NCI-H2196 (cell line): ENCODE results near the gene AMIGO1.

Experiments
- DNase-seq: peaks from one replicate; lab custom pipeline; 2025; ENCODE audit not compliant: unreplicated experiment; lab: John Stamatoyannopoulos, UW

Gene AMIGO1, protein sequence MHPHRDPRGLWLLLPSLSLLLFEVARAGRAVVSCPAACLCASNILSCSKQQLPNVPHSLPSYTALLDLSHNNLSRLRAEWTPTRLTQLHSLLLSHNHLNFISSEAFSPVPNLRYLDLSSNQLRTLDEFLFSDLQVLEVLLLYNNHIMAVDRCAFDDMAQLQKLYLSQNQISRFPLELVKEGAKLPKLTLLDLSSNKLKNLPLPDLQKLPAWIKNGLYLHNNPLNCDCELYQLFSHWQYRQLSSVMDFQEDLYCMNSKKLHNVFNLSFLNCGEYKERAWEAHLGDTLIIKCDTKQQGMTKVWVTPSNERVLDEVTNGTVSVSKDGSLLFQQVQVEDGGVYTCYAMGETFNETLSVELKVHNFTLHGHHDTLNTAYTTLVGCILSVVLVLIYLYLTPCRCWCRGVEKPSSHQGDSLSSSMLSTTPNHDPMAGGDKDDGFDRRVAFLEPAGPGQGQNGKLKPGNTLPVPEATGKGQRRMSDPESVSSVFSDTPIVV

DNA sequence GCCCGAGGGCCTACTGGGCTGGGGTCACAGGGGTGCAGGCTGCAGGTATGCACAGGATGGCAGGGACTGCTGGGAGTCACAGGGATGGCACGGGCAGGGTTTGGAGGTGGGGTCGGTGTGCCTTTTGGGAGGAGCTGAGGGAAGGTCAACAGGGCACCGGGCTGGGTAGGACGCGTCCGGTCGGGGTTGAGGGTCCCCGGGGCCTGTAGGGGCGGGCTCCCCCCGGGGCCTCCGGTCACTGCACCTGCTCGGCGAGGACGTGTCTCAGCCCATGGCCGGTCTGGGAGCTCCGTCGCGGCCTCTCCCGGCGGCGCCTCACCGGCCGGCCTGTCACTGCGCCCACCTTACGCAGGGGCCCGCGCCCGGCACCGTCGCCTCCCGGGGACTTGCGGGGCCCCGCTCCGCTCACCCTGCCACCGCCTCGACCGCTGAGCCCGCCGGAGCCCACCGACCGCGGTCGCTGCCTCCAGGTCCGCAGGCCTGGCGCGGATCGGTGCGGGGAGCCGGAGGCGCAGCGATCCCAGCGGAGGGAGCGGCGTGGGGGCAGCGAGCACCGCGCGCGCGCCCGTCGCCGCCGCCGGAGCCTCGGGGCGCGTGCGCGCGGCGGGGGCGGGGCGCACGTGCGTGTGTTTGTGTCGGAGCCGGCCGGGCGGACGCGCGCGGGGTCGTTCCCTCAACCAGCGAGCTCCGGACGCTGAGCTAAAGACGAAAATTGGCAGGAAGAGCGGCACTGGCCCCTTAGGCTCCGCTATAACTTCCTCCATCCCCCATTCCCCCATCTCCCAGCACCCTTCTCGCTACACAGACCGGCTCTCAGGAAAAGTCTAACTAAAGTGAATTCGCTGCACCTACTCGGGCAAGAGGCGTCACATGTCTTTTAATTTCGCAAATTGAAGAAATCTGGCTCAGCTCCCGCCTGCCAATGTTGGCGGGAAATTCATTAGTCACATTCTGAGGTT lies at the start of gene AMIGO1:
TSS of gene AMIGO1 (minus strand) at position 552 of the 959 bp plus-strand sequence. CDS start 815 bp downstream, outside the sequence.
- DNase-seq: peak; percentile 78

DNA sequence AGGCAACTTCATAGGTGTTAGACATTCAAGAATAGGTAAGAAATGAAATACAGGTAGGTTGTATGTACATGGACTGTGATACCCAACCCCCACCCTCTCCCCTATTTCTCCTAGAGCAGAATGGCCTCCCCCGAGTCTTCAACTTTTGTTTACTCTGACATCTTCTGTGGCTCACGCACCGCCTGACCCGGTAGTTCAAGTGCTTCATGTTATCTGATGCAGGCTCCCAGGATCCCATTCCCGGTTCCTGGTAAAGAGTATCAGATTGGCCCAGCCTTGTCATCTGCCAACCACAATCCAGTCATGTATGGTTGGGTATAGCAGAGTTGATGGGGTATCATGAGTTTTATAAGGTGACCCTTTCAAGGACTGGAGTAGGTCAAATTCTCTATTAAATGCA lies 48.0 kb upstream of the AMIGO1 start:
- no peak for DNase-seq

DNA sequence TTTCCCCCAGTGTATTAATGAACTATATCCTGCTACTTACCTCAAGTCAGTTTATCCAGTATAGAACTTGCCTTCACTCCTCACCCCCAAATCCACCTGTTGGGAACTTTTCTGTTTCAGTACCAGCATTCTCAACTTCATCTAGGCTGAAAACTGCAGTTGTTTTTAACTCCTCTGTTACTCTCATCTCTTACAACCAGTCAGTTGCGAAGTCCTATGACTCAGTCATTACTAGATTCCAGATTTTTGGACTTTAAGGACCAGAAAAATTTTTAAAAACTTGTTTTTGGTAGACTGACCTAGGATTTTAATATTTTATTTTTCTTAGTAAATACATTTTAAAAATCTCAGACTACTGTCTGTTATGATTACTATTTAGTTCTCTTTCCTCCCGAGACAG lies 47.0 kb upstream of the AMIGO1 start:
- DNase-seq: no peak

DNA sequence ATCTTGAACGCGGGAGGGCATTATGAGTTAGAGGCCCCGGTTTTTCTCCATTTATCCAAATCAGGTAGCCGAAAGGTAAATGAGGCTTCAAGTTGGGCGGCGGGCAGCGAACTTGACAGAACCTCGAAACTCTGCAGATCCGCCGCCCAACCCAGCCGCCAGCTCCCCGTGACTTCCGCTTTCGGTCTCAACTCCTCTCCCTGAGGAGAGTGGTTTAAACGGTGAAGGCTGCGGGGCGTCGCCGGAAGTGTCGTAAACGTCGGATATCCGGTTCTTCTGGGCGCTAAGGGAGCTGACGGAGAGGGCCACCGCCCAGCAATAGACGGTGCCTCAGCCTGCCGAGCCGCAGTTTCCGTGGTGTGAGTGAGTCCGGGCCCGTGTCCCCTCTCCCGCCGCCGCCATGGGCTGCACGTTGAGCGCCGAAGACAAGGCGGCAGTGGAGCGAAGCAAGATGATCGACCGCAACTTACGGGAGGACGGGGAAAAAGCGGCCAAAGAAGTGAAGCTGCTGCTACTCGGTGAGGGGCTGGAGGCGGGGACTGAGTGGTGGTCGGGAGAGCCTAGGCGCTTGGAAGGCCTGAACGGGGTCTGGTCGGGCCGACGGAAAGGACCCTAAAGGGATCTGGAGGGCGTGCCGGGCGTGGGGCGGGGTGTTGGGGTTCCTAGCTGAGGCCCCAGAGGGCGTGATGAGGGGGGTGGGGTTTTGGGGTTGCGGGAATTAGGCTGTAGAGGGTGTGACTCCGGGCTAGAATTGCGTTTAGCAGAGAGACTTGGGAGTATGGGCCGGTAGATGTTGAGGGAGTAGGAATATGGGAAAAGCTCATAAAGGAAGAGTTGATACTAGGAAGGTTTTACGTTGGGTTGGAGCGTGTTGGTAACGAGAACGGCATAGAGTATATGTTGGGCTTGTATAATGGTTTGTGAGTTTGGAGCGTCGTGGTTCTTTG lies 39.1 kb upstream of the AMIGO1 start, which contains the start of gene GNAI3:
TSS of gene GNAI3 (plus strand) at position 295 of the 947 bp plus-strand sequence. CDS start at position 401, 106 bp downstream.
- peak; percentile 95 for DNase-seq

DNA sequence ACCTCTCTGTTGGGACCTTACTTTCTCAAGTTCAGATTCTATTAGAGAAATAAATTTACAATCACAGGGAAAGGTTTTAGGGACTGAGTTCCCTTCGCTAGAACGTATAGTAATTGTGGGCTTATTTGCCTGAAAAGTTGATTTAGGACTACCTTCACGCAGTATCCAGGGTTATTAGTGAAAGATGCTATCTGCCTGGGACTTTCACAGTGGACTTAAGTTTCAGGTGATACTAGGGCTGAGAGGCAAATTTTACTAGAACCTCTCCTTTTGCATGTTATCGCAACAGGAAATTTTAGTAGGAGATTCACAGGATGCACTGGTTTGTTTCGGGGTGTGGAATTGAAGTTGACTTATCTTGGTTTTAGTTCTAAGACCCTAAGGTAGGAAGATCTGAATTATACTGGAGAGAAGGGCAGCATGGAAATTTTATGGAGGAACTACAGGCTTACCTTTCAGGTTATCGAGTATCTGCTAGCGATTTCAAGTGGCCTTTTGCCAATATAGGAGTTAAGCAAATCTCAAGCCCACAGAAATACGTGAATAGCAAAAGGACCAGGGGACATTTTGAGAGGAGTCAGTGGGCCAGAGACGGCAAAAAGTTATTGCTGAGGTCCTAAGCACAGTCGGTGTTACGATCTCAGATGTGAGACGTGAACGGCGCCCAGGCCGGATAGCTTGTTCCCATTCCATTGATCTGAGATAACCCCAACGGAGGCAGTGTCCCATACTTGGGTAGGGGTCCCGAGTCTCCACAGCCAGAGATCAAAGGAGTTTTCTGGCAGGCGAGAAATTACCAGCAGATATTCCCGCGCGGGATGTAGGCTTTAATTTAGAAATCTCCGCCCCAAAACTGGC lies 38.2 kb upstream of the AMIGO1 start:
- DNase-seq: peak; percentile 29

DNA sequence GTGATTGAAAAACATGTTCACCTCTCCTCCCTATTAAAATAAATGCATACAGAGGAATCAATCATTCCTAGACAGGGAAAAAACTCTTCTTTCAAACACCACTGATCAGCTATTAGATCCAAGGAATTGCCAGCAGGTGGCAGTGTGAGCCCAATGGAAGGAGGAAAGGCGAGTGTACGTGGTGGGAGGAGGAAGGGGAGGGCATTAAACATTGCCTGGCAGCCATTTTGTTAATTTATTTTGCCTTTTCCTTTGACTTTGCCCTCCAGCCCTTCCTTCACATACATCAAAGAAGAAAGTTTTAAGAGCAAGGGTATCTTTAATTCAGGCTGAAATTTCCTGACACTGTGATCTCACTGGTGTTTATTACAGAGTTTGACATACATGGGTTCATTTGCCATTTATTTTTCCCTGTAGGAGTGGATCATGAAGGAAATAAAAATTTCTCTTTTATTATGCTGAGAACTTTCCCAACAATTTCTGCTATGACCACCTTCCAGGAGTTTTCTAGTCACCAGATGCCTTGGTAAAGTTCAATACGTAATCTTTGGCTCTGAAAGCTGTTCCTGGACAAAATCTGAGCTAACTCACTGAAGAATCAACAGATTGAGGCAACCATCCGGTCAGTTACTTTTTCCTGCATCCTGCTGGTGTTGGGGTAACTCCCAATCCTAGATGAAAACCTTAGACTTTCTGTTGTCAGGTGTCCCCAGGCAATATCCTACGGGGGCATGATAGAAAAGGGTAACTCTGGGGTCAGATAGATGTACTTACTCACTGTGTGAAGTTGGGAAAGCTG lies 37.0 kb upstream of the AMIGO1 start:
- peak; percentile 94 for DNase-seq

DNA sequence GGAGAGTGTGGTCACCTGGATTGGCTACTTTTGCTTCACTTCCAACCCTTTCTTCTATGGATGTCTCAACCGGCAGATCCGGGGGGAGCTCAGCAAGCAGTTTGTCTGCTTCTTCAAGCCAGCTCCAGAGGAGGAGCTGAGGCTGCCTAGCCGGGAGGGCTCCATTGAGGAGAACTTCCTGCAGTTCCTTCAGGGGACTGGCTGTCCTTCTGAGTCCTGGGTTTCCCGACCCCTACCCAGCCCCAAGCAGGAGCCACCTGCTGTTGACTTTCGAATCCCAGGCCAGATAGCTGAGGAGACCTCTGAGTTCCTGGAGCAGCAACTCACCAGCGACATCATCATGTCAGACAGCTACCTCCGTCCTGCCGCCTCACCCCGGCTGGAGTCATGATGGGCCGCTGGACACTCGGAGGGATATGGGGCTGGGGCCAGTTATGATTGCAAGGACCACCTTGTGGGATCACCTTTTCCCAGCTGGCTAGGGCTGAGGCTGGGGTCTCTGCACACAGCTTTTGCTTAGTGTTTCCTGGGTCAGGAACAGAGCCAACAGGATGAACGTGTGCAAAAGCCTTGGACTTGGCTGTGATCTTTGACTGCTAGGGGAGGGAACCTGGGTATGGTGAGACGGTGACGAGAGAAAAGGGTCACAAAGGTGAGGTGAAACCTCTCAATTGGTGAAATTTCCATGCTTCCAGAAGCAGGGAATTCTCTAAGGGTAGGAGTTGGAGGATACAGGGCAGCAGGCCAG lies 34.6 kb upstream of the AMIGO1 start:
- DNase-seq: no peak

DNA sequence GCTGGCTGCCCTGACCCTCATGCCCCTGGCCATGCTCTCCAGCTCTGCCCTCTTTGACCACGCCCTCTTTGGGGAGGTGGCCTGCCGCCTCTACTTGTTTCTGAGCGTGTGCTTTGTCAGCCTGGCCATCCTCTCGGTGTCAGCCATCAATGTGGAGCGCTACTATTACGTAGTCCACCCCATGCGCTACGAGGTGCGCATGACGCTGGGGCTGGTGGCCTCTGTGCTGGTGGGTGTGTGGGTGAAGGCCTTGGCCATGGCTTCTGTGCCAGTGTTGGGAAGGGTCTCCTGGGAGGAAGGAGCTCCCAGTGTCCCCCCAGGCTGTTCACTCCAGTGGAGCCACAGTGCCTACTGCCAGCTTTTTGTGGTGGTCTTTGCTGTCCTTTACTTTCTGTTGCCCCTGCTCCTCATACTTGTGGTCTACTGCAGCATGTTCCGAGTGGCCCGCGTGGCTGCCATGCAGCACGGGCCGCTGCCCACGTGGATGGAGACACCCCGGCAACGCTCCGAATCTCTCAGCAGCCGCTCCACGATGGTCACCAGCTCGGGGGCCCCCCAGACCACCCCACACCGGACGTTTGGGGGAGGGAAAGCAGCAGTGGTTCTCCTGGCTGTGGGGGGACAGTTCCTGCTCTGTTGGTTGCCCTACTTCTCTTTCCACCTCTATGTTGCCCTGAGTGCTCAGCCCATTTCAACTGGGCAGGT lies 33.9 kb upstream of the AMIGO1 start:
- no peak for DNase-seq

DNA sequence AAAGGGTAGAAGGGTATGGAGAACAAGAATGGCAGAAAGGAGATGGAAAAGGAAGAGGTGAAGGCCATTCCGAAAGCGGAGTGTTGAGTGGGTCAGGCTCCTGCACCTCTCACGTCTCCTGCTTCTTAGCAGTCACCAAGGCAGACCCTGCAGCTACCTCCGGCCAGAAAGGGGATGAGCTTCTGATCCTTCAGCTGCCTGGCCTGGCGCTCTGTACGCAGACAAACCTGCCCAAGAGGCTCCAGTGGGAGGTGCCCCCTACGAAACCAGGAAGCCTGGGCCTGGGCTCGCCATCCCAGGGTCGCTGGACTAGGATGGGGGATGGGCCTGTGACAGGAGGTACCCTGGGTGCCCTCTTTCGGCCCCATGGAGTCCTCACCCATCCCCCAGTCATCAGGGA lies 33.1 kb upstream of the AMIGO1 start:
- DNase-seq: no peak

DNA sequence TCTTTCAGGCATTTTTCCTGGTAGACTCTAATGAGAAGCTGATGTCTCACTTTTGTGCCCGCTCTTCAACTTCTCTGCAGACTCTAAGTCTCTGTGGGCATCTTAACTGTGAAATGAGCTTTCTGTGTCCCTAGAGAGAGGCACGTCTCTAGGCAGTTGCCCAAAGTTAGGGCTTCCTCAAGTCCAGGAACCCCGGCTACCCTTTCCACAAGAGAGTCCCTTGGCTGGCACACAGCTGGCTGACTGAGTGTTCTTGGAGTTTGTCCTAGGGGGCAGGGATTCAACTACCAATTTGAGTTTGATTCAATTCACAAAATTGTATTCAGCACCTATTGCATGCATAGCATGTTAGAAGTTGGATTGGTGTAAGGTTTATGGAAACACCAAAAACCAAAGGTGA lies 31.6 kb upstream of the AMIGO1 start:
- DNase-seq: no peak

DNA sequence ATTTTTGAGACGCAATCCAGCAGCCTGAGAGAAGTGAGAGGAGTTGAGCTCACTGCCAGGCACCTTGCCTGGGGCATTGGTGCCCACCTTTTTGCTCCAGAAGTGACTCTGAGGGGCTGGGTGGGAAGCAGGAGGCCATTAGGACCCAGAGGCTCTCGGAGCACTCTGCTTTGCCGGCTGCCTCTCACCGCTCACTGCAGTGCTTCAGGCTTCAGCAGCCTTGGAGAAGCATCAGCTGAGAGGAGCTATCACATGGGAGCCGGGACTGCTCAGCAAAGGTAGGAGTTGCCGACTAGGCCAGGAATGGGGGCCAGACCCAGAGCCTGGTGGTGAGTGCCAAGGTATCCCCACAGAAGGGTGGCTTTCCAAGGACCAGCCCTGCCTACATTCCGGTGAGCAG lies 30.1 kb upstream of the AMIGO1 start, which contains the start of gene GPR61:
TSS of gene GPR61 (plus strand) at position 197 of the 400 bp plus-strand sequence. CDS start 3,151 bp downstream, outside the sequence.
- no peak for DNase-seq

DNA sequence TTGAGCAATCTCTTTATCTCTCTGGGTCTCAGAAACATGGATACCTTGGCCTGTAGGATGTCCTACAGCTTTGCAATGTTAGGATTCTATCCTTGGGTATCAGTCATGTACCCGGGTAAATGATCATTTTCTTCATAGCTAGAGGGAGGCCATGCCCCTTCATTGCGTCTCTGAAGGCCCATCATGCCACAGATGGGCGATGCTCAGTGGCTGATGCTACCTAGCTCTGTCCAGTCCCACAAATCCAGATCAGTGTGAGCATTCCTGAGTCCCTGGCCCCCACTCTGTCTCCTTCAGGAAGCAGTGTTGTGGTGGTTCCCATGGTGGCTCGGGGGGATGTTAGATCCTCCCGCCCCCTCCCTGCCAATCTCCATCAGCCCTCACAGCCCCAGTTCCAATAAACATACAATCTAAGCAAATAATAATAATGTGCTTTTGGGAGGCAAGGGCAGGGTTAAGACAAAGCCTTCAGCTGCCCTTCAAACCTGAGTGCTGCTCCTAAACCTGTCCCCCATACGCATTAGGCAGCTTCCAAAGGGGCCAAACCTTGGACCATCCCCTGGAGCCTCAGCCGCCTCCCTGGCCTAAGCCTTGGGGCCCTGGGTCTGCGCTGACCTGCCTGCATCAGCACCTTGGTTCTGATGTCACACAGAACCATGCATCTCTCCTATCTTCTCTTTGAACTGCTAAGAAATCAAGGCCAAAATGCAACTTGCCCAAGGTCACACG lies 29.5 kb upstream of the AMIGO1 start:
- DNase-seq: no peak

DNA sequence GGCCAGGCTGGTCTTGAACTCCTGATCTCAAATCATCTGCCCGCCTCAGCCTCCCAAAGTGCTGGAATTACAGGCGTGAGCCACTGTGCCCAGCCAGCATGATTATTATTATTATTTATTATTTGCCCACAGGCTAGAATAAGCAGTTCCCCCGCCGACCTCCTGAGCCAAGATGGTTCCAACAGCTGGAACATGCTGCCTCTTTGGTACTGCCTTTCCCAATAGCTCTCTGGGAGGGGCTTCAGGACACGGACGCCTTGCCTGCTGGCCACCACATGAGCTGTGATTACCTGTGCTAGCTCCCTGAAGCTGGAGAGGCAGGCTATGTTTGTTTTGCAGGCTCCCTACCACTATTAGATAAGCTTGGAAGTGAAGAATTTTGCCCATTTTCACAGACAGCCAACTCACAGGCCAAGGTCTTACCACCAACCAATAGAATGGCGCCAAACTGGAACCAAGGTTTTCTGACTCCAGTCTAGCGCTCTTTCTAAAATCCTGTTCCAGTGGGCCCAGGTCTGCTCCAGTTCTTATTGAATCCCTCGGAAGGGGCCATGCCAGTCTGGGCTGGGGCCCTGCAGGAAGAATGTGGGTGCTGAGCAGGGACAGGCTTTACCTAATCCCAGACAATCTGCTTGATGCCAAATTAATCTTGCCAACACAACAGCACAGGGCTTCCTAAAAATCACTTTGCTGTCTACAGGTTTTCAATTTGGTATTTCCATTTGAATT lies 28.1 kb upstream of the AMIGO1 start:
- no peak for DNase-seq

DNA sequence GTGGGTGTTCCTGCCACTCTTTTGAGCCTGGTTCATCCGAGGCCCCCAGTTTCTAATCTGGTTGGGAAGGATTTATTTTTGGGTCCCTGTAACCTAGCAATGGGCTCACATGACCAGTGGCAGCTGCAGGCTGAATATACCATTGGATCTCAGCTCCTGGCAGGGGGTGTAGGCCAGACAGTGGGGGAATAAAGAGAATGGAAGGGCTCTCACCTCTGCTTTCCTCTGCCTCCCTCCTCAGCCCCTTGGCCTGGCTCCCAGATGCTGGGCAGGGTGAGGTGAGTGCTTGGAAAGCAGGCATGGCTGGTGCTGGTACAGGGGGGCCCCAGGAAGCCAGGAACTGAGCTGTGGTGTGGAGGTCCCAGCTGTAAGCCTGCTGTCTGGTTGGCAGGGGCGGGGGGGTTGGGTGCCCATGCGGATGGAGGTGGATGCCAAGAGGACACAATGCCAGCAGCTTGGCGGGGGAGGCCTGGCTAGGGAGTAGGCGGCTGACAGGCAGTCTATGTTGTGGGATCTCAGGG lies 26.5 kb upstream of the AMIGO1 start:
- peak; percentile 78 for DNase-seq

DNA sequence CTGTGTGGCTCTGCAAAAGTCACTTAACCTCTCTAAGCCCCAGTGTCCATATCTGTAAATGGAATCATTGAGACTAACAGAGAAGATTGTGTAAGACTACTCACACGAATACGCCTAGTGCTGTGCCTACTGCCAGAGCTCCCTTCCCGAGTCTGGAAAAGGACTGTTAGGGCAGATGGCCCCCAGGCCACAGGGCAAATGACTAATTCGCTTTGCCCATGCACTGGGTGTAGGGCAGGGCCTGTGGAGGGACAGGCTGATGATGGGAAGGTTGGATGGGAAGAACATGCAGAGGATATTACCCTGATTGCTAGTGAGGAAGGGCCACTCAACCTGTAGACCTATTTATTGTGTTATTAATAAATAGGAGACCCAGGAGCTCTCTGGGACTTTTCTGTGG lies 26.0 kb upstream of the AMIGO1 start:
- DNase-seq: no peak
